ENCODE results near the gene DNAJC5. TPM values are rescaled to one million over a fixed set of nuclear protein-coding genes. Genes with fewer than 3 reads are reported as not detected.
A peak's percentile ranks its signal among the peaks of the same experiment; 100 is the strongest.

The DNAJC5 gene
- total RNA-seq, 2 donors from 2014 or later: 32.9 to 44.2 TPM

DNA sequence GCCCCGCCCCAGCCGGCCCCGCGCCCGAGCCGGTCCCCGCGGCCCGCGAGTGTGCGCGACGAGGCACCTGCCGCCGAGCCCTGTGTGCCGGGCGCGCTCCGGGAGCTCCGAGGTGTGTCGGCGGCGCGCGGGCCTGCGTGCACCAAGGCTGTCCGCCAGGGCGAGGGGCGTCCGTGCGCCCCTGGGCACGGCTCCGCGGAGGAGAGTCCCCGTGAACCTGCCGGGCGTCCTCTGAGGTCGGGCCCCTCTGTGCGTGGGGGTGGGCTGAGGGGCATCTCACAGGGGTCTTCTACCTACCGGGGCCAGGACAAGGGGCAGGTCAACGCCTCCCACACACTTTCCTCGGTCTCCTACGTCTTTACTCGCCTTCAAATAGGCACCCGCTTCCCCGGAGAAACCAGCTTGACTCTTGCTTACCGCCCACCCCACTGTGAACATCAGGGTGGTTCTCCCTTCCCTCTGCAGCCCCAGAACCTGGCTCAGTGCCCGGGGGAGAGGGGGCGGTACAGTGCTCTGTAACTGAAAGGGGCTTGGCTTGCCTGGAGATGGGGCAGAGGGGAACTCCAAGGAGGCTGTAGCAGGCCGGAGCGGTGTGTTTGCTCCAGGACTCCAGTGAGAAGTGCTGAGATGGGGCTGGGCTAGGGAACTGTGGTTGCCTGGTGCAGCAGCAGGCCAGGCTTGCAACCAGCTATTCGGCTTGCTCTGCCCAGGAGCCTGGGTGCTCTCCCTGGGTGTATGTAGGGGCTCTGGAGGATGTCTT lies 84.8 kb downstream of the DNAJC5 start, which contains the start of gene SAMD10:
Gene SAMD10 (minus strand): TSS at position 86 of the 760 bp plus-strand sequence. CDS start 175 bp downstream, outside the sequence.
- Histone ChIP-seq H3K4me1 (peaks cover 38% of the 10 kb centered on the region), H3K9me3 (no peaks in the 10 kb centered on the region), H3K4me3 (peak within 1 kb of the TSS; percentile 31 to 57), H3K27me3 (no peaks in the 10 kb centered on the region), H3K36me3 (replicated peaks in 1 of 2; ENCODE audit: insufficient read depth in 1 of 2, low read depth in 2 of 2) (no peaks in the 10 kb centered on the region), H3K27ac (peak within 1 kb of the TSS; percentile 57 to 93 (median 84))
- WGBS, 2 donors: 2 to 3% methylated on average over 9 to 41 of the region's 52 CpGs
- intact Hi-C loops (cut with DNase I): no loop called here
- ATAC-seq: peak; percentile 39
- TF ChIP-seq POLR2A (IDR thresholded peaks at IDR 0.05) (peak in 1 of 3 donors; percentile 27), CTCF (IDR thresholded peaks at IDR 0.05) (peak in 6 of 7 experiments; percentile 10 to 42 (median 34))
- DNase-seq: peak; percentile 47 to 65 (median 56)

DNA sequence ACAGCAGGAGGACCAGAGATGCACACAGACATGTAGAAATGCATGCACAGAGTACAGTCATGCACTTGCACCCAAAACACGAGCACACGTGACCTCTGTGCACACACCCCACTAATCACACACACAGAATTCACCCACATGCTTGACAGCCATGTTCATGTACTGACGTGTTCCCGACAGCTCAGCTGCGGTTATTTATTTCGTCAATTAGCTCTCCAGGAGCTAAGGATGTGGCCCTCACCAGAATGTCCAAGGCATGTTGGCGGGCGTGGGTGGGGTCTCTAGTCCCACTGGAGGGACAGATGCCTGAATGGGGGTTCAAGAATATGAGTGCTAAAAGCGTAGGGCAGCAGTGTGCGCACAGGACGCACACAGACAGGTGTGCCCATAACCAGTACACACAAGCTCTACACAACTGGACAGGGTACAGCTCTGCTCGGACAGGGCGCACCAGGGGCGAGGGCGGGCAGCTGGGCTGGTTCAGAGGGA lies 85.4 kb downstream of the DNAJC5 start:
- peak overlapping the region; percentile 57 to 93 (median 78) for H3K27ac ChIP-seq
- TF ChIP-seq POLR2A (IDR thresholded peaks at IDR 0.05): no peak
- H3K27me3 ChIP-seq: no peaks in the 10 kb centered on the region
- peak; percentile 11 for ATAC-seq
- intact Hi-C loops (cut with DNase I): no loop called here
- 66% methylated on average over 15 of the region's 15 CpGs; no CpG with 5 or more reads in 1 of the 2 donors for WGBS, 2 donors
- peaks cover 0 to 3% of the 10 kb centered on the region in 2 donors for H3K36me3 ChIP-seq (replicated peaks in 1 of 2; ENCODE audit: insufficient read depth in 1 of 2, low read depth in 2 of 2)
- no peak for DNase-seq
- no peaks in the 10 kb centered on the region for H3K9me3 ChIP-seq
- H3K4me1 ChIP-seq: peaks cover 38% of the 10 kb centered on the region
- H3K4me3 ChIP-seq: no peak overlapping the region

GRCh38 chr20:63980806-63981728 lies 86.1 kb downstream of the DNAJC5 start, which contains the start of gene PRPF6:
PRPF6 (plus strand) TSS chr20:63981132; CDS start chr20:63981246, 114 bp downstream.
- Histone ChIP-seq H3K27me3 (no peaks in the 10 kb centered on the region), H3K4me1 (peaks cover 38% of the 10 kb centered on the region), H3K4me3 (peak within 1 kb of the TSS; percentile 89 to 93), H3K27ac (peak within 1 kb of the TSS; percentile 57 to 93 (median 78)), H3K36me3 (replicated peaks in 1 of 2; ENCODE audit: insufficient read depth in 1 of 2, low read depth in 2 of 2) (peaks cover 4 to 7% of the 10 kb centered on the region in 2 donors), H3K9me3 (no peaks in the 10 kb centered on the region)
- intact Hi-C loops (cut with DNase I): no loop called here
- TF ChIP-seq POLR2A (IDR thresholded peaks at IDR 0.05): peak; percentile 61 to 91 (median 87)
- peak; percentile 56 to 95 (median 91) for TF ChIP-seq CTCF (IDR thresholded peaks at IDR 0.05)
- WGBS, 2 donors: 0% methylated on average over 53 to 72 of the region's 75 CpGs
- ATAC-seq: peak; percentile 91
- peak; percentile 95 to 98 (median 96) for DNase-seq

- peaks cover 4 to 10% of the 10 kb centered on the region in 2 donors for H3K36me3 ChIP-seq (replicated peaks in 1 of 2; ENCODE audit: insufficient read depth in 1 of 2, low read depth in 2 of 2)
- H3K4me1 ChIP-seq: peaks cover 38% of the 10 kb centered on the region
- WGBS, 2 donors: 86 to 87% methylated on average over 14 of the region's 14 CpGs
These were observed 88.0 kb downstream of the DNAJC5 start for GRCh38 chr20:63982937-63983336.

More at GRCh38 chr20:63982937-63983336, 88.0 kb downstream of the DNAJC5 start:
- TF ChIP-seq CTCF (IDR thresholded peaks at IDR 0.05): no peak
- no peak for TF ChIP-seq POLR2A (IDR thresholded peaks at IDR 0.05)
- Histone ChIP-seq H3K4me3 (no peak overlapping the region), H3K9me3 (no peaks in the 10 kb centered on the region), H3K27me3 (no peaks in the 10 kb centered on the region), H3K27ac (no peak overlapping the region)
- intact Hi-C loops (cut with DNase I): no loop called here
- DNase-seq (no peak), ATAC-seq (no peak)

MicroRNAs encoded within 50 kb of the gene (microRNA counts, 767-probe panel; counts per million panel counts)
- microRNA hsa-miR-1914-5p (0 to 736 counts per million in 2 donors), microRNA hsa-miR-647 (0 to 736 counts per million in 2 donors), microRNA hsa-miR-941 (0 to 736 counts per million in 2 donors)

Small RNA genes within 50 kb of the gene (microRNA-seq; reads per million reads assigned to microRNA genes)
- gene MIR1914 (ENCODE audit: borderline number of aligned reads in 2 of 2, borderline replicate concordance in 2 of 2) (0.45 to 0.47 reads per million in 2 donors), gene MIR647 (ENCODE audit: borderline number of aligned reads in 2 of 2, borderline replicate concordance in 2 of 2) (0 reads per million in 2 donors), gene MIR941-1 (ENCODE audit: borderline number of aligned reads in 2 of 2, borderline replicate concordance in 2 of 2) (0 reads per million in 2 donors), gene MIR941-2 (ENCODE audit: borderline number of aligned reads in 2 of 2, borderline replicate concordance in 2 of 2) (0 reads per million in 2 donors), gene MIR941-3 (ENCODE audit: borderline number of aligned reads in 2 of 2, borderline replicate concordance in 2 of 2) (0 reads per million in 2 donors), gene MIR941-4 (ENCODE audit: borderline number of aligned reads in 2 of 2, borderline replicate concordance in 2 of 2) (0 reads per million in 2 donors), gene MIR941-5 (ENCODE audit: borderline number of aligned reads in 2 of 2, borderline replicate concordance in 2 of 2) (0 reads per million in 2 donors)

Small RNA genes within 50 kb of the gene (small RNA-seq; reads per million reads assigned to genes)
- not detected for gene MIR647
- not detected for gene MIR941-2
- gene MIR941-4: not detected
- not detected for gene MIR941-5
- not detected for gene RNU1-134P

Other genes starting within 250 kb of the DNAJC5 start
- 1 to 10 TPM; 5.6 to 7.8 TPM for gene STMN3, start 241.7 kb upstream of the DNAJC5 start, total RNA-seq
- gene RTEL1, start 236.8 kb upstream of the DNAJC5 start, total RNA-seq: 10 to 100 TPM in 1 of 2 donors, 1 to 10 TPM in 1; 7.3 to 50.4 TPM
- 10 to 100 TPM in 1 of 2 donors, 1 to 10 TPM in 1; 9.9 to 13.8 TPM for gene TNFRSF6B, start 198.5 kb upstream of the DNAJC5 start, total RNA-seq
- 10 to 100 TPM; 22.6 to 23.4 TPM for gene ARFRP1, start 187.2 kb upstream of the DNAJC5 start, total RNA-seq
- gene ZGPAT, start 187.1 kb upstream of the DNAJC5 start, total RNA-seq: 10 to 100 TPM; 16.6 to 53.1 TPM
- gene LIME1, start 158.5 kb upstream of the DNAJC5 start, total RNA-seq: 10 to 100 TPM in 1 of 2 donors, 1 to 10 TPM in 1; 4.9 to 14.0 TPM
- gene SLC2A4RG, start 155.3 kb upstream of the DNAJC5 start, total RNA-seq: 10 to 100 TPM; 30.9 to 69.5 TPM
- gene ZBTB46, start 63.9 kb upstream of the DNAJC5 start, total RNA-seq: 1 to 10 TPM; 4.3 to 5.4 TPM
- not detected for gene ABHD16B, start 33.6 kb upstream of the DNAJC5 start, total RNA-seq
- 10 to 100 TPM; 31.4 to 47.1 TPM for gene TPD52L2, start 29.9 kb upstream of the DNAJC5 start, total RNA-seq
- gene UCKL1, start 61.3 kb downstream of the DNAJC5 start, total RNA-seq: 10 to 100 TPM; 21.0 to 26.0 TPM
- gene ZNF512B, start 74.8 kb downstream of the DNAJC5 start, total RNA-seq: 10 to 100 TPM in 1 of 2 donors, 1 to 10 TPM in 1; 8.0 to 12.5 TPM
- 1 to 10 TPM; 3.6 to 7.6 TPM for gene SAMD10, start 84.5 kb downstream of the DNAJC5 start, total RNA-seq
- gene PRPF6, start 86.0 kb downstream of the DNAJC5 start, total RNA-seq: 10 to 100 TPM; 42.3 to 52.1 TPM
- 1 to 10 TPM in 1 of 2 donors, under 1 TPM in 1; 0.52 to 3.0 TPM for gene C20orf204, start 141.1 kb downstream of the DNAJC5 start, total RNA-seq
- 10 to 100 TPM in 1 of 2 donors, 1 to 10 TPM in 1; 6.5 to 17.1 TPM for gene SOX18, start 154.5 kb downstream of the DNAJC5 start, total RNA-seq
- gene TCEA2, start 168.1 kb downstream of the DNAJC5 start, total RNA-seq: 10 to 100 TPM; 16.6 to 17.5 TPM
- gene RGS19, start 184.4 kb downstream of the DNAJC5 start, total RNA-seq: 10 to 100 TPM in 1 of 2 donors, 1 to 10 TPM in 1; 9.1 to 14.5 TPM
- gene OPRL1, start 185.0 kb downstream of the DNAJC5 start, total RNA-seq: 1 to 10 TPM; 1.0 to 2.6 TPM
- gene LKAAEAR1, start 189.3 kb downstream of the DNAJC5 start, total RNA-seq: 1 to 10 TPM in 1 of 2 donors, not detected in 1; 3.9 TPM
- gene NPBWR2, start 212.4 kb downstream of the DNAJC5 start, total RNA-seq: not detected

All from body of pancreas (tissue), 4 donors.